ENCODE results near the gene POLR2L. TPM values are rescaled to one million over a fixed set of nuclear protein-coding genes. Genes with fewer than 3 reads are reported as not detected.

Gene POLR2L
- total RNA-seq, 1 donor from 2014 or later: 128 TPM

- no peak for DNase-seq (ENCODE audit: low read depth, low spot score)
- TF ChIP-seq, protein P1, sequence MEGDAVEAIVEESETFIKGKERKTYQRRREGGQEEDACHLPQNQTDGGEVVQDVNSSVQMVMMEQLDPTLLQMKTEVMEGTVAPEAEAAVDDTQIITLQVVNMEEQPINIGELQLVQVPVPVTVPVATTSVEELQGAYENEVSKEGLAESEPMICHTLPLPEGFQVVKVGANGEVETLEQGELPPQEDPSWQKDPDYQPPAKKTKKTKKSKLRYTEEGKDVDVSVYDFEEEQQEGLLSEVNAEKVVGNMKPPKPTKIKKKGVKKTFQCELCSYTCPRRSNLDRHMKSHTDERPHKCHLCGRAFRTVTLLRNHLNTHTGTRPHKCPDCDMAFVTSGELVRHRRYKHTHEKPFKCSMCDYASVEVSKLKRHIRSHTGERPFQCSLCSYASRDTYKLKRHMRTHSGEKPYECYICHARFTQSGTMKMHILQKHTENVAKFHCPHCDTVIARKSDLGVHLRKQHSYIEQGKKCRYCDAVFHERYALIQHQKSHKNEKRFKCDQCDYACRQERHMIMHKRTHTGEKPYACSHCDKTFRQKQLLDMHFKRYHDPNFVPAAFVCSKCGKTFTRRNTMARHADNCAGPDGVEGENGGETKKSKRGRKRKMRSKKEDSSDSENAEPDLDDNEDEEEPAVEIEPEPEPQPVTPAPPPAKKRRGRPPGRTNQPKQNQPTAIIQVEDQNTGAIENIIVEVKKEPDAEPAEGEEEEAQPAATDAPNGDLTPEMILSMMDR (conservative IDR thresholded peaks at IDR 0.05): no peak
- Mint-ChIP-seq H3K9me3 (no peaks in the 10 kb centered on the region), H3K4me1 (peaks cover 4% of the 10 kb centered on the region), H3K27ac (ENCODE audit: unreplicated experiment) (no peak overlapping the region), H3K4me3 (no peak overlapping the region), H3K27me3 (ENCODE audit: low read depth) (no peaks in the 10 kb centered on the region), H3K36me3 (ENCODE audit: low read depth) (peaks cover 3% of the 10 kb centered on the region)
Measured at GRCh38 chr11:869399-870126, 27.2 kb upstream of the POLR2L start.

GRCh38 chr11:868802-869201 is 26.5 kb upstream of the POLR2L start:
- Mint-ChIP-seq H3K4me3 (no peak overlapping the region), H3K4me1 (peaks cover 4% of the 10 kb centered on the region), H3K9me3 (no peaks in the 10 kb centered on the region), H3K27ac (ENCODE audit: unreplicated experiment) (no peak overlapping the region), H3K36me3 (ENCODE audit: low read depth) (peaks cover 2% of the 10 kb centered on the region), H3K27me3 (ENCODE audit: low read depth) (no peaks in the 10 kb centered on the region)
- no peak for DNase-seq (ENCODE audit: low read depth, low spot score)
- TF ChIP-seq, protein P1 (conservative IDR thresholded peaks at IDR 0.05): no peak

- no peak for DNase-seq (ENCODE audit: low read depth, low spot score)
- Mint-ChIP-seq H3K27ac (ENCODE audit: unreplicated experiment) (no peak overlapping the region), H3K36me3 (ENCODE audit: low read depth) (no peaks in the 10 kb centered on the region)
Measured at GRCh38 chr11:868394-868793, 26.1 kb upstream of the POLR2L start.

DNA sequence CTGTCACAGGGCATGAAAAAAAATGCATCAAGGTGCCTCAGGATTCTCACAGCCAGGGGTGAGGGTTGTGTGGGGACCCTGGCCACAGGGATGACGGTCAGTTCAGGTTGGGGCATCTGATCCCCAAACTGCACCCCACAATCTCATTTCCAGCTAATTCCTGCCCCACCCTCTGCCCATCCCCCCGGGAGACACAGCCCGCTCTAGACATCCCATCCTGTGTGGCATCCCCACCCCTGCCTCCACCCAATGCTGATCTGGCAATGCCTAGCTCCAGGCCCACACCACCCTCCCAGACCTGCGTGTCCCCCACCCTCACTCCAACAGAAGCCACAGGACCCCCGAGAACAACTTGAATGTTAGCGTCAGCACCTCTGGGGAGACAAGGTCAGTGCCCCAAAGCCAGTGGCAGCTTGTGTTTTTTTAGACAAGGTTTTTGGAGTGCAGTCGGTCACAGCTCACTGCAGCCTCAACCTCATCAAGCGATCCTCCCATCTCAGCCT is 25.6 kb upstream of the POLR2L start:
- H3K36me3 Mint-ChIP-seq (ENCODE audit: low read depth): no peaks in the 10 kb centered on the region
- H3K4me1 Mint-ChIP-seq: peaks cover 4% of the 10 kb centered on the region
- H3K27ac Mint-ChIP-seq (ENCODE audit: unreplicated experiment): no peak overlapping the region
- H3K9me3 Mint-ChIP-seq: no peaks in the 10 kb centered on the region
- H3K27me3 Mint-ChIP-seq (ENCODE audit: low read depth): no peaks in the 10 kb centered on the region
- TF ChIP-seq, protein P1 (conservative IDR thresholded peaks at IDR 0.05): no peak
- no peak for DNase-seq (ENCODE audit: low read depth, low spot score)
- H3K4me3 Mint-ChIP-seq: no peak overlapping the region

More at GRCh38 chr11:868394-868793, 26.1 kb upstream of the POLR2L start:
- H3K9me3 Mint-ChIP-seq: no peaks in the 10 kb centered on the region
- no peak overlapping the region for H3K4me3 Mint-ChIP-seq
- no peaks in the 10 kb centered on the region for H3K27me3 Mint-ChIP-seq (ENCODE audit: low read depth)
- H3K4me1 Mint-ChIP-seq: peaks cover 4% of the 10 kb centered on the region
- TF ChIP-seq, protein P1 (conservative IDR thresholded peaks at IDR 0.05): no peak

- Mint-ChIP-seq H3K4me1 (peaks cover 4% of the 10 kb centered on the region), H3K27ac (ENCODE audit: unreplicated experiment) (no peak overlapping the region), H3K36me3 (ENCODE audit: low read depth) (no peaks in the 10 kb centered on the region), H3K4me3 (no peak overlapping the region), H3K9me3 (no peaks in the 10 kb centered on the region), H3K27me3 (ENCODE audit: low read depth) (no peaks in the 10 kb centered on the region)
- DNase-seq (ENCODE audit: low read depth, low spot score): no peak
- TF ChIP-seq, protein P1 (conservative IDR thresholded peaks at IDR 0.05): no peak
Measured at GRCh38 chr11:866481-866880, 24.2 kb upstream of the POLR2L start.
